Thoracic aorta (tissue), 2 donors: ENCODE results near the gene QDPR. TPM values are rescaled to one million over a fixed set of nuclear protein-coding genes. Genes with fewer than 3 reads are reported as not detected.
"Not testable (repeated sequence)": the region's sequence is repeated elsewhere in the genome, so short reads cannot be mapped to it uniquely, and the experiment has no call there.

Experiments
- ATAC-seq: fragments of 150-250 bp; one replicate; pipeline ENCODE4 v1.8.0; 2017; ENCODE audit warnings: low read depth; ENCODE audit not compliant: insufficient number of reproducible peaks, low FRiP score
- DNase-seq: peaks from one replicate; pipeline ENCODE4 v3.0.0-alpha.2; 2020; ENCODE audit warnings: low spot score
- H3K27ac ChIP-seq, 2 donors: fragments of 200-600 bp; sonication (generic); 1 replicate in 1 of 2; 2 replicates in 1 of 2; pipeline ENCODE4 v1.5.1; 2016; ENCODE audit warnings: mild to moderate bottlenecking in 2 of 2, moderate library complexity in 2 of 2
- H3K27me3 ChIP-seq: fragments of 200-600 bp; sonication (generic); replicated peaks from 2 replicates; pipeline ENCODE4 v1.6.0; 2016; ENCODE audit warnings: mild to moderate bottlenecking; ENCODE audit not compliant: insufficient read depth
- H3K36me3 ChIP-seq: fragments of 200-600 bp; sonication (generic); one replicate; pipeline ENCODE4 v1.5.1; 2016
- H3K4me1 ChIP-seq, 2 donors: fragments of 200-600 bp; sonication (generic); 1 replicate in 1 of 2; 2 replicates in 1 of 2; pipeline versions ENCODE4 v1.5.1 to v1.6.0; 2016; ENCODE audit warnings: low read depth in 2 of 2, mild to moderate bottlenecking in 1 of 2; ENCODE audit not compliant: control insufficient read depth in 1 of 2
- H3K4me3 ChIP-seq: fragments of 200-600 bp; sonication (generic); 2 replicates; pipeline ENCODE4 v1.5.1; 2016; ENCODE audit warnings: mild to moderate bottlenecking
- H3K9me3 ChIP-seq: fragments of 200-600 bp; sonication (generic); 2 replicates; pipeline ENCODE4 v1.5.1; 2016
- total RNA-seq, 2 donors: library from RNA; depleted of rRNA; stranded (reverse); fragments of >200 nt; gene quantifications; one replicate each; pipeline versions ENCODE4 v1.1.0 to v1.2.3, GENCODE V29; 2016
- TF ChIP-seq, protein P1 (sequence below): fragments of 200-600 bp; sonication (generic); IDR thresholded peaks from one replicate; pipeline ENCODE4 v1.5.1; 2019; ENCODE audit warnings: antibody characterized with exemption

Gene QDPR
- total RNA-seq, 2 donors from 2014 or later = 9.0 to 10.7 TPM

DNA sequence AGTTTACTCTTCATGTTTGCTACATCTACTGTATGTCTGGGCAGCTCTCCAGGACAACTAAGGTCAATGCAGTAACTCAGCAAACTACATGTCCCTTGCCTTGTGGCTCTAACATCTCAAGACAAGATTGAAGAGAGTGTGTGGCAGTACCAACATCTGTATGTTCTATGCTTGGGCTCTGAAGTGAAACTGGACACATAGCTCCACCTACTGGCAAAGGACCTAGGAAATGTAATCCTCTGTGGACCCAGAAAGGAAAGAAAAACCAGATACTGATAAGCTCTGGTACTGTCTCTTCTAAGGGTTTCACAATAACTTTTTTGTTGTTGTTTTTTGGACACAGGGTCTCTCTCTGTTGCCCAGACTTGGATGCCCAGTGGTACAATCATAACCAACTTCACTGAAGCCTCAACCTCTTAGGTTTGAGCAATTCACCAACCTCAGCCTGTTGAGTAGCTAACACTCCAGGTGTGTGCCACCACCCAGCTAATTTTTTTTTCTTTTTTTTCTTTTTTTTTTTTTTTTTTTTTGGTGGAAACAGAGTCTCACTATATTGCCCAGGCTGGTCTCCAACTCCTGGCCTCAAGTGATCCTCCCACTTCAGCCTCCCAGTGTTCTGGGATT is 64.1 kb downstream of the QDPR start:
- Histone ChIP-seq H3K4me1 (peaks cover 7 to 15% of the 10 kb centered on the region in 2 donors), H3K9me3 (no peaks in the 10 kb centered on the region), H3K27ac (peak overlapping the region in 1 of 2 donors; percentile 57), H3K36me3 (no peaks in the 10 kb centered on the region), H3K4me3 (no peak overlapping the region), H3K27me3 (no peaks in the 10 kb centered on the region)
- TF ChIP-seq, protein P1, sequence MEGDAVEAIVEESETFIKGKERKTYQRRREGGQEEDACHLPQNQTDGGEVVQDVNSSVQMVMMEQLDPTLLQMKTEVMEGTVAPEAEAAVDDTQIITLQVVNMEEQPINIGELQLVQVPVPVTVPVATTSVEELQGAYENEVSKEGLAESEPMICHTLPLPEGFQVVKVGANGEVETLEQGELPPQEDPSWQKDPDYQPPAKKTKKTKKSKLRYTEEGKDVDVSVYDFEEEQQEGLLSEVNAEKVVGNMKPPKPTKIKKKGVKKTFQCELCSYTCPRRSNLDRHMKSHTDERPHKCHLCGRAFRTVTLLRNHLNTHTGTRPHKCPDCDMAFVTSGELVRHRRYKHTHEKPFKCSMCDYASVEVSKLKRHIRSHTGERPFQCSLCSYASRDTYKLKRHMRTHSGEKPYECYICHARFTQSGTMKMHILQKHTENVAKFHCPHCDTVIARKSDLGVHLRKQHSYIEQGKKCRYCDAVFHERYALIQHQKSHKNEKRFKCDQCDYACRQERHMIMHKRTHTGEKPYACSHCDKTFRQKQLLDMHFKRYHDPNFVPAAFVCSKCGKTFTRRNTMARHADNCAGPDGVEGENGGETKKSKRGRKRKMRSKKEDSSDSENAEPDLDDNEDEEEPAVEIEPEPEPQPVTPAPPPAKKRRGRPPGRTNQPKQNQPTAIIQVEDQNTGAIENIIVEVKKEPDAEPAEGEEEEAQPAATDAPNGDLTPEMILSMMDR = peak; percentile 46
- ATAC-seq = peak; percentile 48
- DNase-seq = no peak

DNA sequence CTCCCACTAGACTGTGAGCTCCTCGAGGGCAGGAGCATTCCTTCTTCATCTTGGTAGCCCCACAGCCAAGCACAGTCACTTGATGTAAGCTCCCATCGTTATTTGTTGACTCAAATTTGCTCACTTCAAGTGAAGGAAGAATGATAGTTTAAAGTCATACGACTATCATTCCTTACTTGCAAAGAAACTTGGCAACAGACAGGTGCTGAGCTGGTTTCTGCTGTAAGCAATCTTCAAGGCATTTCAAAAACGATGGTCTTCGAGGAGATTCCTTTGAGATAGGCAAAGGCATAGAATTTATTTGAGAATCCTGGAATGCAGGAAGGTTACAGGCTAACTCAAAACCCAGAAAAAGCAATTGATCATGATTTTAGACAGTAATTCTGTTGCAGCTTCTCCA is 64.8 kb downstream of the QDPR start:
- Histone ChIP-seq H3K4me3 (no peak overlapping the region), H3K9me3 (no peaks in the 10 kb centered on the region), H3K4me1 (peaks cover 7 to 15% of the 10 kb centered on the region in 2 donors), H3K27me3 (no peaks in the 10 kb centered on the region), H3K27ac (no peak overlapping the region), H3K36me3 (no peaks in the 10 kb centered on the region)
- ATAC-seq (no peak), DNase-seq (no peak)
- TF ChIP-seq, protein P1 = no peak

DNA sequence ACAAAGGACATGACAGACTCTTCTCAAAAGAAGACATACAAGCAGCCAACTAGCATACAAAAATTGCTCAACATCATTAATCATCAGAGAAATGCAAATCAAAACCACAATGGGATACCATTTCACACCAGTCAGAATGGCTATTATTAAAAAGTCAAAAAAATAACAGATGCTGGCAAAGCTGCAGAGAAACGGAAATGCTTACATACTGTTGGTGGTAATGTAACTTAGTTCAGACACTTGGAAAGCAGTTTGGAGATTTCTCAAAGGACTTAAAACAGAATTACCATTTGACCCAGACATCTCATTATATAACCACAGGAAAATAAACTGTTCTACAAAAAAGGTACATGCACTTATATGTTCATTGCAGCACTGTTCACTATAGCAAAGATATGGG is 69.4 kb downstream of the QDPR start:
- ATAC-seq = not testable (repeated sequence)

DNA sequence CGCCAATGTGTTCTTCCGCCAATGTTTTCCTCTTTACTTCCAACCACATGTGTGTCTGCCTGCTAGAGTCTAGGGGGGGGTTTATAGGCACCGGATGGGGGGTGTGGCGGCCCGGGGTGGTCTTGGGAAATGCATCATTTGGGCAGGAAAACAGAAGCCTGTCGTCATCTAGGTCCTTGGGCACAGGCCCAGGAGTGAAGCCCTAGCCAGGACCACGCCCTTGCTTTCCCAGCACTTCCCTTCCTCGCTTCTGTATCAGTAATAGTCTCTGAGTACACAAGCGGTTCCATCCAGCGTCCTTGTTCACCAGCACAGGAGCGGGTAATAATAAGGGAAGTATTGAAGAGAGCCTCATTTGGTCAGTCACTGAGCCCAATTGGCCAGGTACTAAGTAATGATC is 74.5 kb downstream of the QDPR start:
- Histone ChIP-seq H3K27me3 (no peaks in the 10 kb centered on the region), H3K9me3 (no peaks in the 10 kb centered on the region), H3K4me1 (no peaks in the 10 kb centered on the region), H3K36me3 (no peaks in the 10 kb centered on the region), H3K4me3 (no peak overlapping the region), H3K27ac (no peak overlapping the region)
- no peak for DNase-seq
- TF ChIP-seq, protein P1 = no peak
- no peak for ATAC-seq

More for the DNA sequence above, 69.4 kb downstream of the QDPR start:
- H3K27me3 ChIP-seq, H3K4me3 ChIP-seq, DNase-seq, H3K9me3 ChIP-seq, H3K36me3 ChIP-seq, H3K27ac ChIP-seq, H3K4me1 ChIP-seq: not testable (repeated sequence)

DNA sequence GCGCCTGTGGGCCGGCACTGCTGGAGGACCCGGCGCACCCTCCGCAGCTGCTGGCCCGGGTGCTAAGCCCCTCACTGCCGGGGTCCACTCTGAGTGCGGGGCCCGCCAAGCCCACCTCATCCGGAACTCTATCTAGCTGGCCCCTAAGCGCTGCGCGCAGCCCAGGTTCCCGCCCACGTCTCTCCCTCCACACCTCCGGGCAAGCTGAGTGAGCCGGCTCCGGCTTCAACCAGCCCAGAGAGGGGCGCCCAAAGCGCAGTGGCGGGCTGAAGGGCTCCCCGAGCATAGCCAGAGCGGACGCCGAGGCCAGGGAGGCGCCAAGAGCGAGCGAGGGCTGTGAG is 75.2 kb downstream of the QDPR start:
- H3K36me3 ChIP-seq = no peaks in the 10 kb centered on the region
- H3K4me1 ChIP-seq = no peaks in the 10 kb centered on the region
- TF ChIP-seq, protein P1 = no peak
- H3K9me3 ChIP-seq = no peaks in the 10 kb centered on the region
- H3K4me3 ChIP-seq = no peak overlapping the region
- no peaks in the 10 kb centered on the region for H3K27me3 ChIP-seq
- H3K27ac ChIP-seq = no peak overlapping the region
- ATAC-seq = no peak
- DNase-seq = no peak

Other genes starting within 250 kb of the QDPR start
- gene CLRN2, start 3.1 kb upstream of the QDPR start, total RNA-seq = not detected
- 10 to 100 TPM; 83.3 to 91.2 TPM for gene LAP3, start 65.1 kb upstream of the QDPR start, total RNA-seq
- 10 to 100 TPM; 14.5 to 22.8 TPM for gene MED28, start 102.6 kb upstream of the QDPR start, total RNA-seq